Prostate gland (tissue), 2 donors: ENCODE measurements around the gene BABAM2. TPM values are rescaled to one million over a fixed set of nuclear protein-coding genes. Genes with fewer than 3 reads are reported as not detected.

Experiments used
- DNase-seq: peaks from one replicate; pipeline ENCODE4 v3.0.0-alpha.2; 2019; ENCODE audit warnings: low spot score
- H3K27ac ChIP-seq, 2 donors: fragments of 200-600 bp; sonication (generic); 2 replicates each; pipeline ENCODE4 v1.5.1; 2017 to 2019
- H3K27me3 ChIP-seq: fragments of 200-600 bp; sonication (generic); replicated peaks from 2 replicates; pipeline ENCODE4 v1.5.1; 2019; ENCODE audit not compliant: insufficient read depth
- H3K36me3 ChIP-seq, 2 donors: fragments of 200-600 bp; sonication (generic); 1 replicate in 1 of 2; 2 replicates in 1 of 2; pipeline versions ENCODE4 v1.5.1 to v1.8.1; 2017 to 2019
- H3K4me1 ChIP-seq: fragments of 200-600 bp; sonication (generic); replicated peaks from 2 replicates; pipeline ENCODE4 v1.5.1; 2019
- H3K4me3 ChIP-seq, 2 donors: fragments of 200-600 bp; sonication (generic); 2 replicates each; pipeline ENCODE4 v1.5.1; 2017 to 2019
- H3K9me3 ChIP-seq: fragments of 200-600 bp; sonication (generic); 2 replicates; pipeline ENCODE4 v1.5.1; 2017
- CTCF ChIP-seq, 4 experiments: fragments of 200-600 bp in 2 of 4; fragments of 450-650 bp in 2 of 4; sonication (generic) in 2 of 4; IDR thresholded peaks; 1 replicate in 3 of 4; 2 replicates in 1 of 4; pipeline ENCODE4 v1.5.1; 2016 to 2019; ENCODE audit warnings: antibody characterized with exemption in 4 of 4, mild to moderate bottlenecking in 2 of 4, moderate library complexity in 2 of 4
- POLR2A ChIP-seq: fragments of 450-650 bp; IDR thresholded peaks from one replicate; pipeline ENCODE4 v1.6.1; 2016; ENCODE audit warnings: antibody characterized with exemption, mild to moderate bottlenecking
- POLR2AphosphoS5 ChIP-seq: sonication (generic); formaldehyde crosslinking; IDR thresholded peaks from one replicate; pipeline ENCODE4 v1.6.1; 2017; ENCODE audit warnings: antibody characterized with exemption
- WGBS: methylation state at CpG from one replicate; pipeline ENCODE4 v1.1.5; 2018; 5-methylcytosine and 5-hydroxymethylcytosine counted together
- intact Hi-C: fragments of 100-400 bp; cut with DNase I; formaldehyde crosslinking; loops from one replicate; pipeline ENCODE4 v1.14.2; 2022
- total RNA-seq, 2 donors: library from RNA; depleted of rRNA; stranded (reverse); fragments of >200 nt; gene quantifications; one replicate each; pipeline ENCODE4 v1.1.0, GENCODE V29; 2016

BABAM2 gene
- total RNA-seq, 2 donors from 2014 or later: 35.8 to 37.3 TPM

- no peaks in the 10 kb centered on the region for H3K9me3 ChIP-seq
- no peak for TF ChIP-seq CTCF (IDR thresholded peaks at IDR 0.05)
- no peak for TF ChIP-seq POLR2A
- TF ChIP-seq POLR2AphosphoS5: no peak
- intact Hi-C loops: no loop called here
- H3K27me3 ChIP-seq: no peaks in the 10 kb centered on the region
- H3K36me3 ChIP-seq: no peaks in the 10 kb centered on the region
- H3K4me1 ChIP-seq: peaks cover 4% of the 10 kb centered on the region
- WGBS: 61% methylated on average over 5 of the region's 5 CpGs
- no peak overlapping the region for H3K27ac ChIP-seq
- no peak overlapping the region for H3K4me3 ChIP-seq
- no peak for DNase-seq
Observed at GRCh38 chr2:28263690-28264089, 373.2 kb downstream of the BABAM2 start.

- DNase-seq: no peak
- no peak overlapping the region for H3K4me3 ChIP-seq
- H3K27me3 ChIP-seq: no peaks in the 10 kb centered on the region
- no peak overlapping the region for H3K27ac ChIP-seq
- 73% methylated on average over 1 of the region's 1 CpG for WGBS
- H3K9me3 ChIP-seq: no peaks in the 10 kb centered on the region
- TF ChIP-seq CTCF (IDR thresholded peaks at IDR 0.05): no peak
- no peak for TF ChIP-seq POLR2A
- TF ChIP-seq POLR2AphosphoS5: no peak
- H3K36me3 ChIP-seq: no peaks in the 10 kb centered on the region
- H3K4me1 ChIP-seq: peaks cover 17% of the 10 kb centered on the region
- intact Hi-C loops: no loop called here
Observed at GRCh38 chr2:28267282-28267681, 376.8 kb downstream of the BABAM2 start.

GRCh38 chr2:28268386-28268785 lies 377.9 kb downstream of the BABAM2 start:
- H3K36me3 ChIP-seq: no peaks in the 10 kb centered on the region
- peaks cover 17% of the 10 kb centered on the region for H3K4me1 ChIP-seq
- H3K9me3 ChIP-seq: no peaks in the 10 kb centered on the region
- H3K4me3 ChIP-seq: no peak overlapping the region
- no peak for DNase-seq
- peak overlapping the region; percentile 41 to 59 for H3K27ac ChIP-seq
- TF ChIP-seq POLR2A (no peak), CTCF (IDR thresholded peaks at IDR 0.05) (no peak), POLR2AphosphoS5 (no peak)
- 78% methylated on average over 4 of the region's 4 CpGs for WGBS
- H3K27me3 ChIP-seq: no peaks in the 10 kb centered on the region
- intact Hi-C loops: no loop called here

- peak; percentile 86 for TF ChIP-seq POLR2AphosphoS5
- no peak for TF ChIP-seq CTCF (IDR thresholded peaks at IDR 0.05)
- Histone ChIP-seq H3K27me3 (no peaks in the 10 kb centered on the region), H3K4me3 (no peak overlapping the region), H3K27ac (peak overlapping the region; percentile 41 to 59), H3K4me1 (peaks cover 17% of the 10 kb centered on the region), H3K9me3 (no peaks in the 10 kb centered on the region), H3K36me3 (no peaks in the 10 kb centered on the region)
- 17% methylated on average over 4 of the region's 4 CpGs for WGBS
- peak; percentile 59 for DNase-seq
- intact Hi-C loops: no loop called here
Observed at GRCh38 chr2:28269019-28269784, 378.7 kb downstream of the BABAM2 start.
